Measurements from ENCODE around the gene OR5A1.

Gene OR5A1

GRCh38 chr11:59479906-59480305 is 43.6 kb downstream of the OR5A1 start:
- no peak for DNase-seq (ENCODE audit: low read depth)

GRCh38 chr11:59480359-59480758 is 44.1 kb downstream of the OR5A1 start:
- no peak for DNase-seq (ENCODE audit: low read depth)
